Natural killer cell treated with Interleukin-12 subunit alpha and Interleukin-12 subunit beta and Interleukin-15 and Interleukin-18, amount 100 ng/mL, for 72 hours (primary cell): Measurements from ENCODE around the gene RALGAPB. TPM values are rescaled to one million over a fixed set of nuclear protein-coding genes. Genes with fewer than 3 reads are reported as not detected.
"Not testable (repeated sequence)": the region's sequence is repeated elsewhere in the genome, so short reads cannot be mapped to it uniquely, and the experiment has no call there.

Experiments used
- ATAC-seq, 2 donors: fragments of 150-1000 bp; cut with Tn5 transposase in 1 of 2; sonication (Bioruptor Pico), chemical (Tn5 transposase) in 1 of 2; 2 replicates each; pipeline ENCODE4 v1.10.0; 2021
- DNase-seq: peaks from one replicate; pipeline ENCODE4 v3.0.0; 2022; ENCODE audit warnings: low spot score
- H3K27ac Mint-ChIP-seq, 2 donors: 1 replicate in 1 of 2; 2 replicates in 1 of 2; pipeline ENCODE4 v1.8.0; 2022; ENCODE audit warnings: mixed read lengths in 2 of 2, mild to moderate bottlenecking in 1 of 2, moderate library complexity in 1 of 2
- H3K27me3 Mint-ChIP-seq, 2 donors: 1 replicate in 1 of 2; 2 replicates in 1 of 2; pipeline ENCODE4 v1.8.0; 2022; ENCODE audit warnings: mixed read lengths in 2 of 2
- H3K36me3 Mint-ChIP-seq: one replicate; pipeline ENCODE4 v1.8.0; 2022; ENCODE audit warnings: mixed read lengths
- H3K4me1 Mint-ChIP-seq, 2 donors: 1 replicate in 1 of 2; 2 replicates in 1 of 2; pipeline ENCODE4 v1.8.0; 2022; ENCODE audit warnings: low read depth in 2 of 2, mixed read lengths in 2 of 2, mild to moderate bottlenecking in 1 of 2
- H3K4me3 Mint-ChIP-seq: one replicate; pipeline ENCODE4 v1.8.0; 2022; ENCODE audit warnings: mixed read lengths
- H3K9me3 Mint-ChIP-seq: 2 replicates; pipeline ENCODE4 v1.8.0; 2022; ENCODE audit warnings: mixed read lengths
- total RNA-seq, 2 donors: library from RNA; stranded (reverse); gene quantifications; one replicate each; pipeline ENCODE4 v1.2.3, GENCODE V29; 2022

RALGAPB gene
- total RNA-seq, 2 donors from 2014 or later, result 37.7 to 41.4 TPM

- Mint-ChIP-seq H3K27me3 (peaks cover 4 to 11% of the 10 kb centered on the region in 2 donors), H3K4me1 (peaks cover 27 to 30% of the 10 kb centered on the region in 2 donors), H3K9me3 (no peaks in the 10 kb centered on the region), H3K36me3 (peaks cover 23% of the 10 kb centered on the region), H3K27ac (peak within 1 kb of the TSS; percentile 92 to 94), H3K4me3 (peak within 1 kb of the TSS; percentile 95)
- ATAC-seq (peak; percentile 90 to 94), DNase-seq (peak; percentile 93)
Observed at GRCh38 chr20:38434770-38435554, 37.7 kb upstream of the RALGAPB start, which contains the start of gene SNHG17. SNHG17 (minus strand) TSS chr20:38435328.

- ATAC-seq (no peak), DNase-seq (no peak)
- peaks cover 4 to 11% of the 10 kb centered on the region in 2 donors for H3K27me3 Mint-ChIP-seq
- H3K36me3 Mint-ChIP-seq, result peaks cover 23% of the 10 kb centered on the region
- H3K4me3 Mint-ChIP-seq, result peak overlapping the region; percentile 95
- H3K9me3 Mint-ChIP-seq, result no peaks in the 10 kb centered on the region
- peaks cover 27 to 30% of the 10 kb centered on the region in 2 donors for H3K4me1 Mint-ChIP-seq
- peak overlapping the region; percentile 92 to 94 for H3K27ac Mint-ChIP-seq
Observed at GRCh38 chr20:38435555-38435939, 37.1 kb upstream of the RALGAPB start.

GRCh38 chr20:38437796-38438195 is 34.8 kb upstream of the RALGAPB start:
- ATAC-seq, result no peak
- Mint-ChIP-seq H3K4me3 (no peak overlapping the region), H3K27ac (no peak overlapping the region), H3K27me3 (peaks cover 16 to 24% of the 10 kb centered on the region in 2 donors), H3K9me3 (no peaks in the 10 kb centered on the region), H3K36me3 (peaks cover 10% of the 10 kb centered on the region), H3K4me1 (peaks cover 10 to 12% of the 10 kb centered on the region in 2 donors)
- no peak for DNase-seq

GRCh38 chr20:38441110-38441509 is 31.5 kb upstream of the RALGAPB start:
- H3K4me3 Mint-ChIP-seq, H3K4me1 Mint-ChIP-seq, H3K27ac Mint-ChIP-seq, H3K9me3 Mint-ChIP-seq, ATAC-seq, DNase-seq, H3K36me3 Mint-ChIP-seq: not testable (repeated sequence)
- peaks cover 17 to 26% of the 10 kb centered on the region in 2 donors for H3K27me3 Mint-ChIP-seq

- ATAC-seq (no peak), DNase-seq (no peak)
- Mint-ChIP-seq H3K27ac (no peak overlapping the region), H3K4me3 (no peak overlapping the region), H3K4me1 (peaks cover 7% of the 10 kb centered on the region in 2 donors), H3K36me3 (no peaks in the 10 kb centered on the region), H3K27me3 (peaks cover 17 to 26% of the 10 kb centered on the region in 2 donors), H3K9me3 (no peaks in the 10 kb centered on the region)
Observed at GRCh38 chr20:38441916-38442315, 30.7 kb upstream of the RALGAPB start.

- H3K9me3 Mint-ChIP-seq, result no peaks in the 10 kb centered on the region
- peaks cover 20% of the 10 kb centered on the region in 2 donors for H3K4me1 Mint-ChIP-seq
- peak overlapping the region; percentile 47 to 82 for H3K27ac Mint-ChIP-seq
- peak overlapping the region; percentile 55 for H3K4me3 Mint-ChIP-seq
- peaks cover 6% of the 10 kb centered on the region for H3K36me3 Mint-ChIP-seq
- DNase-seq (no peak), ATAC-seq (no peak)
- H3K27me3 Mint-ChIP-seq, result peaks cover 13 to 14% of the 10 kb centered on the region in 2 donors
Observed at GRCh38 chr20:38445381-38445796, 27.3 kb upstream of the RALGAPB start.

- peak overlapping the region; percentile 83 for H3K4me3 Mint-ChIP-seq
- H3K4me1 Mint-ChIP-seq, result peaks cover 20% of the 10 kb centered on the region in 2 donors
- ATAC-seq (no peak), DNase-seq (no peak)
- peak overlapping the region; percentile 82 to 89 for H3K27ac Mint-ChIP-seq
- no peaks in the 10 kb centered on the region for H3K9me3 Mint-ChIP-seq
- peaks cover 13 to 14% of the 10 kb centered on the region in 2 donors for H3K27me3 Mint-ChIP-seq
- peaks cover 11% of the 10 kb centered on the region for H3K36me3 Mint-ChIP-seq
Observed at GRCh38 chr20:38445901-38446425, 26.7 kb upstream of the RALGAPB start.

GRCh38 chr20:38446441-38447209 is 26.0 kb upstream of the RALGAPB start:
- peak; percentile 96 for DNase-seq
- Mint-ChIP-seq H3K4me3 (peak overlapping the region; percentile 83), H3K27me3 (peaks cover 12 to 13% of the 10 kb centered on the region in 2 donors), H3K4me1 (peaks cover 20% of the 10 kb centered on the region in 2 donors), H3K9me3 (no peaks in the 10 kb centered on the region), H3K36me3 (peaks cover 13% of the 10 kb centered on the region), H3K27ac (peak overlapping the region; percentile 82 to 89)
- peak; percentile 98 to 99 for ATAC-seq

GRCh38 chr20:38447251-38447661 is 25.4 kb upstream of the RALGAPB start:
- Mint-ChIP-seq H3K27me3 (peaks cover 5 to 7% of the 10 kb centered on the region in 2 donors), H3K4me3 (peak overlapping the region; percentile 83), H3K9me3 (no peaks in the 10 kb centered on the region), H3K27ac (peak overlapping the region; percentile 82 to 86), H3K36me3 (peaks cover 13% of the 10 kb centered on the region), H3K4me1 (peaks cover 20% of the 10 kb centered on the region in 2 donors)
- DNase-seq (no peak), ATAC-seq (no peak)

GRCh38 chr20:38447931-38448675 is 24.5 kb upstream of the RALGAPB start:
- Mint-ChIP-seq H3K4me1 (peaks cover 20% of the 10 kb centered on the region in 2 donors), H3K9me3 (no peaks in the 10 kb centered on the region), H3K36me3 (peaks cover 13% of the 10 kb centered on the region), H3K27me3 (no peaks in the 10 kb centered on the region), H3K27ac (peak overlapping the region; percentile 82 to 86), H3K4me3 (peak overlapping the region; percentile 83)
- no peak for ATAC-seq
- DNase-seq, result no peak

GRCh38 chr20:38449046-38449445 is 23.6 kb upstream of the RALGAPB start:
- DNase-seq, result no peak
- no peak overlapping the region for H3K27ac Mint-ChIP-seq
- no peaks in the 10 kb centered on the region for H3K9me3 Mint-ChIP-seq
- H3K27me3 Mint-ChIP-seq, result no peaks in the 10 kb centered on the region
- H3K4me3 Mint-ChIP-seq, result no peak overlapping the region
- H3K36me3 Mint-ChIP-seq, result peaks cover 13% of the 10 kb centered on the region
- peaks cover 20% of the 10 kb centered on the region in 2 donors for H3K4me1 Mint-ChIP-seq
- ATAC-seq, result no peak

GRCh38 chr20:38450412-38450975 is 22.1 kb upstream of the RALGAPB start:
- H3K36me3 Mint-ChIP-seq, result peaks cover 13% of the 10 kb centered on the region
- no peak overlapping the region for H3K27ac Mint-ChIP-seq
- no peak overlapping the region for H3K4me3 Mint-ChIP-seq
- no peaks in the 10 kb centered on the region for H3K9me3 Mint-ChIP-seq
- H3K27me3 Mint-ChIP-seq, result no peaks in the 10 kb centered on the region
- DNase-seq (no peak), ATAC-seq (no peak)
- H3K4me1 Mint-ChIP-seq, result peaks cover 17 to 20% of the 10 kb centered on the region in 2 donors
